Measurements from ENCODE around the gene CAPZB. TPM values are rescaled to one million over a fixed set of nuclear protein-coding genes. Genes with fewer than 3 reads are reported as not detected.

CAPZB gene
- total RNA-seq, 1 donor from 2014 or later: 93.6 TPM

GRCh38 chr1:19468397-19468956 lies 16.9 kb downstream of the CAPZB start:
- Histone ChIP-seq H3K4me3 (ENCODE audit: low read depth, low read length) (no peak overlapping the region), H3K27me3 (ENCODE audit: control insufficient read depth, insufficient read depth, low read length) (no peaks in the 10 kb centered on the region), H3K36me3 (ENCODE audit: control insufficient read depth, insufficient read depth, low read length) (peaks cover 3% of the 10 kb centered on the region)
- peak; percentile 1 for TF ChIP-seq CTCF (IDR thresholded peaks at IDR 0.05; ENCODE audit: insufficient read depth, low read length, poor library complexity, severe bottlenecking)
- DNase-seq (ENCODE audit: low read depth): no peak

GRCh38 chr1:19467199-19468187 lies 17.8 kb downstream of the CAPZB start:
- H3K27me3 ChIP-seq (ENCODE audit: control insufficient read depth, insufficient read depth, low read length): no peaks in the 10 kb centered on the region
- no peak for TF ChIP-seq CTCF (IDR thresholded peaks at IDR 0.05; ENCODE audit: insufficient read depth, low read length, poor library complexity, severe bottlenecking)
- peaks cover 3% of the 10 kb centered on the region for H3K36me3 ChIP-seq (ENCODE audit: control insufficient read depth, insufficient read depth, low read length)
- DNase-seq (ENCODE audit: low read depth): no peak
- H3K4me3 ChIP-seq (ENCODE audit: low read depth, low read length): no peak overlapping the region

- Histone ChIP-seq H3K4me3 (ENCODE audit: low read depth, low read length) (no peak overlapping the region), H3K27me3 (ENCODE audit: control insufficient read depth, insufficient read depth, low read length) (no peaks in the 10 kb centered on the region), H3K36me3 (ENCODE audit: control insufficient read depth, insufficient read depth, low read length) (no peaks in the 10 kb centered on the region)
- DNase-seq (ENCODE audit: low read depth): no peak
- no peak for TF ChIP-seq CTCF (IDR thresholded peaks at IDR 0.05; ENCODE audit: insufficient read depth, low read length, poor library complexity, severe bottlenecking)
These were observed 19.2 kb downstream of the CAPZB start for GRCh38 chr1:19466112-19466561.

- Histone ChIP-seq H3K27me3 (ENCODE audit: control insufficient read depth, insufficient read depth, low read length) (no peaks in the 10 kb centered on the region), H3K36me3 (ENCODE audit: control insufficient read depth, insufficient read depth, low read length) (no peaks in the 10 kb centered on the region), H3K4me3 (ENCODE audit: low read depth, low read length) (no peak overlapping the region)
- no peak for TF ChIP-seq CTCF (IDR thresholded peaks at IDR 0.05; ENCODE audit: insufficient read depth, low read length, poor library complexity, severe bottlenecking)
- DNase-seq (ENCODE audit: low read depth): no peak
These were observed 19.7 kb downstream of the CAPZB start for GRCh38 chr1:19465650-19466049.

- no peaks in the 10 kb centered on the region for H3K27me3 ChIP-seq (ENCODE audit: control insufficient read depth, insufficient read depth, low read length)
- H3K4me3 ChIP-seq (ENCODE audit: low read depth, low read length): no peak overlapping the region
- H3K36me3 ChIP-seq (ENCODE audit: control insufficient read depth, insufficient read depth, low read length): no peaks in the 10 kb centered on the region
- no peak for DNase-seq (ENCODE audit: low read depth)
- no peak for TF ChIP-seq CTCF (IDR thresholded peaks at IDR 0.05; ENCODE audit: insufficient read depth, low read length, poor library complexity, severe bottlenecking)
These were observed 20.2 kb downstream of the CAPZB start for GRCh38 chr1:19465123-19465522.
